ENCODE results near the gene RASL11B.
A peak's percentile ranks its signal among the peaks of the same experiment; 100 is the strongest.
"Not testable (repeated sequence)": the region's sequence is repeated elsewhere in the genome, so short reads cannot be mapped to it uniquely, and the experiment has no call there.

The RASL11B gene, protein sequence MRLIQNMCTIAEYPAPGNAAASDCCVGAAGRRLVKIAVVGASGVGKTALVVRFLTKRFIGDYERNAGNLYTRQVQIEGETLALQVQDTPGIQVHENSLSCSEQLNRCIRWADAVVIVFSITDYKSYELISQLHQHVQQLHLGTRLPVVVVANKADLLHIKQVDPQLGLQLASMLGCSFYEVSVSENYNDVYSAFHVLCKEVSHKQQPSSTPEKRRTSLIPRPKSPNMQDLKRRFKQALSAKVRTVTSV

DNA sequence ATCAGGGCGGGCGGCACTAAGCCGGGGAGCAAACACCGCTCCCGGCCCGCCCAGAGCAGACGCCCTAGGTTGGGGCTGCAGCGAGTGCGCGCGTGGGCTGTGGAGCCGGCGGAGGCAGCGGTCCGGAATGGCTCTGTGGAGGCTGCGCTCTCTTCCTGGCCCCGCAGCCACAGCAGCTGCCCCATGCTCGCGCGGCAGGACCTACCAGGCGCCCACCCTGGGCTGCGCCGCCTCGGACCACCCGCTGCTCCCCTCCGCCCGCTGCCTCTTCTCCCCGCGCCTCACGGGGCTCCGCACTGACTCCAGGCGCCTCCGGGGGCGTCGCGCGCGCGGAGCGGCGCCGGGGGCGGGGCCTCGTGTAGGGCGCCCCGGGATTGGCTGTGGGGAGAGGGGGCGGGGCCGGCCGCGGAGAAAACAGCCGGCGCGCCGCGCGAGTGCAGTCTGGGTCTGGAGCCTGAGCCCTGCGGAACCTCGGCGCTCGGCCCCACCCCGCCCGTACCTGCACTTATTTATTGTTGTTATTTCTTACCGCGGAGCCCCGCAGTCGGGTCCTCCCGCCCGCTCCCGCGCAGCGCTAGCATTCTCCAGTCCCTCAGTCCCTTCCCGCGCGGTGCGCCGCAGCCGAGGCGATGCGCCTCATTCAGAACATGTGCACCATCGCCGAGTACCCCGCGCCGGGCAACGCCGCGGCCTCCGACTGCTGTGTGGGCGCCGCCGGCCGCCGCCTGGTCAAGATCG lies at the start of gene RASL11B:
Gene RASL11B (plus strand): TSS at position 439 of the 738 bp plus-strand sequence. CDS start 191 bp downstream, at position 630.
- DNase-seq, result peak; percentile 56

DNA sequence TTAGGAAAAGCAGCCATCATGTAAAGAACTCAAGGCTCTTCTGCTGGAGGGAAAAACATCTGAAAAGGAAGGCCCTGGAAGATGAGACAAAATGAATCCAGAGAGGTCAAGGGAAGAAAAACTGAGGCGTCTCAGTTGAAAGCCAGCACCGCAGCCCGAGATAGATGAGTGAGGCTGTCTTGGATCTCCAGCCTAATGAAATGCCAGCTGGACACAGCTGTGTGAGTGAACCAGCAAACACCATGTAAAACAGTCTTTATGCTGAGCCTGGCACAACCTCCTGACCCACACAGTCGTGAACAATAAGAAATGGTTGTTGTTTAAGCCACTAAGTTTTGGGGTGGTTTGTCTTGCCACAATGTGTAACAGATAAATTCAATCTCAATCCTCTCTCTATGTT lies 48.6 kb upstream of the RASL11B start:
- no peak for DNase-seq

DNA sequence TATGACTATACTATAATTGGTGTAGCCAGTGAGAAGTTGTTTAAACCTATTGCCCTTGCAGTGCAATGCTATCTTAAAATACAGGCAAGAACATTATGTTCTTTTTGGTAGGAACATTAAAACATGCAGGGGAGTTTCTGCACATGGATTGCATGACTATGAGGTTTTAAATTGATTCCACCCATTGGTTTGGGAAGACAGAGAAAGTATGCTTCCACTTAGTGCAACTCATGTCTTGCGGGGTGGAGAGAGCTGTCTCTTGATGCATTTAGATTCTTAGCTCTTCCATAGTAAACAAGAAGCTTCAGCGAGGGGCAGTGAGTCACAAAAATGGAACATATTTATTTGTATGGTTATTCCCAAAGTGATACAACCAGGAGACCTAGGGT lies 39.5 kb upstream of the RASL11B start:
- DNase-seq, result no peak

DNA sequence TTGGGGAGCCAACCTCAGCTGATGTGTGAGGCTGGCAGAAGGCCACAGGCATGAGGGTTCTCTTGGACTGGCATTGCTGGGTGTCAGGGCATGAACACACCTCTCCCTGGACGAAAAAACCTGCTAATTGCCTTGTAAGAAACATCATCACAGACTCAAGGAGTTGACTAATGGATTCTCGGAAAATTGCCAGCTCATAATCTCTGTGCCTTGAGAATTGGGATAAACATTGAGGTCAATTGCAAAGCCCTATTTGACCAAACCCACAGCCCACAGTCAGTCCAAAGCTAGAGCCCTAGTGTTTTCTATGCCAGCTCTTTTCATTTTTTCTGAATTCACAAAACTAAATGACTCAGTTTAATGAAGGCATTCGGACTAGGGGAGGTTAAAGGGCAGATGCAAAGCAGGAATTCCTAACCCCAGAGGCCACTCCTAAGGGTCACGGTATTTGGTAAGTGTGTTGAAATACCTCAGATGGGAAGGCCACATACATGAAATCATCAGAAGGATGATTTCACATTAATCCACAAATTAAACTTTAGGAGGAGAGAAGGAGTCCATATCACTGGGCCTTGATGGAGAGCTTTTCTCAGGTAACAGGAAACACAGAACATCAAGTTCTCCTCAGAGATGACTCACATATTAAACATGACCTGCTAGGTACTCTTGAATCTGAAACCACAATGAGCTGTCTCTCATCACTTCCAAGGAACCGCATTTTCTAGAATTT lies 39.0 kb upstream of the RASL11B start:
- no peak for DNase-seq

DNA sequence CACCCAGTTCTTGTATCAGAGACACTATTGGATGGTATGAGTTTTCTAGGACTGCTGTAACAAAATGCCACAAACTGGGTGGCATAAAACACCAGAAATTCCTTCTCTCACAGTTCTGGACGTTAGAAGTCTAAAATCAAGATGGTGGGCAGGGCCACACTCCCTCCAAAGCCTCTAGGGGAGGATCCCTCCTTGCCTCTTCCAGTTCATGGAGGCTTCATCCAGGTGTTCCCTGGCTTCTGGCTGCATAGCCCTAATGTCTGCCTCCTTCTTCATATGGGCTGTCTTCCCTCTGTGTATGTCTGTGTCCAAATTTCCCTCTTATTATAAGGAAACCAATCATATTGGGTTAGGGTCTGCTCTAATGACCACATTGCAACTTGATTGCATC lies 38.4 kb upstream of the RASL11B start:
- no peak for DNase-seq

DNA sequence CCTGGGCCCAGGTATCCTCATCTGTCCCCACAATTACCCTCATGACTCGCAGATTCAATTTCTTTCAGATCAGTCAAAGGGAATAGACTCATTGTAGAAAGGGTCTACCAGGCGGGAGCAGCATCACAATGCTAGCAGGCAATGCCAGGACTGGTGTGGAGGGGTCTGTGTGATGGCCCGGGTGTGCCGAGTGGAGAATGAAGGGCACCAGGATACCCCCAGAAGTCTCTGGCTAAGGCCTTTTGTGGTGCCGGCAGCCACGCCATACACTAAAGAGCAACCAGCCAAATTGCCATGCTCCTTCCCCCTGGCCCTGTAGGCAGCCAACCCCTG lies 37.9 kb upstream of the RASL11B start:
- no peak for DNase-seq

DNA sequence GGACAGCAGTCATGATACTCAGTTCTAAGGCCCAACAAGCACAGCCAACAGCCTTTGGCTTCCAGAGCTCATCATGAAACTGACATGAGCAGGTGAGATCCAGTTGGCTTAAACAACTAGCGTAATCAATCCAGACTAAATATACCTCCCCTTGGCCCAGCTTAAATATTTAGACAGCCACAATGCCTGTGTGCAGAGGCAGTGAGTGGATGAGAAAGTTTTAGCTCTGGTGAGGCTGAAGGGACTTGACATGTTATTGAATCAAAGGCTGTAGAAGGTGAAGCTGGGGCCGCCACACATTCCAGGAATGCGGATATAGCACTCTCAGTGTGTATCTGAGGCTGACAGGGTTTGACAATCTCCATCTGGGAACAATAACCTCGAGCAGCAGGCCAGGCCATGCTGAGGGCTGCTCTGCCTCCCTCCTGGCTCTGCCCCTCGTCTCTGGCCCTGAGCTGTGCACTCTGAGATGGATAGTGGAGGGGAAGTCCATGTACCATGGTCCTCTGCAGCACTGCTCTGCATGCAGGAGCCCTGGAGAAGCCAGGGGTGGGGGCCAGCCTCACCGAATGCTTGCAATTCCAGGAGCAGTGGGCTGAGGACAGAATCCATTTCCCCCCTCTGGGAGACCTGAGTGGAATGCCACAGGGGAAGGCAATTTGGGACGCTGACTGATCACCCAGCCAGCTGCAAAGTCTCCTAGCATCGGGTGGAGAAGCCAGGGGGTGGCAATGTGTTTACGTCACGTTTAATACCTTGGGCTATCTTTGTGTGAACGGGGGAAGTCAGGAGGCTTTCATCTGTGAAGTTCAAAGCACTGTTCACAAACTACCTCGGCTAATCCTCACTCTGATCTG lies 37.3 kb upstream of the RASL11B start:
- DNase-seq, result no peak

DNA sequence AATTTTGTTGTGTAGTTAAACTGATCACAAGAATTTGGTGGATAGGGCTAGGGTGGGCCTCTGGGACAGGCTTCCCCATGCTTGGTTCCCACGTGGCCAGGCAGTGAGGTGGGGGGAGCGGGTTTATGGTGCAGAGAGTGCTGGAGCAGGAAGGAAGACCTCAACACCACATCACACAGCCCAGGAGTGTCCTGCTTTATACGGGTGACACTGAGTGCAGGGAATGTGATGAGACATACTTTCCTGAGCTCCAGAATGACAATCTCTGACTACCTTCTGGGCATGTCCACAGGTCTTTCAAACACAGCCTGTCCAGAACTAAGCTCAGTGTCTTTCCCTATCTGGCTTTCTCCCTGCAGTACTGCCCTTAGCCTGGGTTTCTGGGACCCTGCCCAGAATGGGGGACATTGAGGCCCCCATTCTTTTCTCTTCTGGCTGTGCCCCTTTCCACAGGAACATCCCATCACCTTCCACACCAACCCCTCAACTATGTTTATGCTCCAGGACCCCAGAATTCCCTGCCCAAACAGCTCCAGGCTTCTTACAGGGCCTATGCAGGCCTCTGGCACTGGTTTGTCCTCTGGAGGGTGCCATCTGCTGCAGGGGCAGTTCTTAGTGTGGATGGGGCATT lies 36.5 kb upstream of the RASL11B start:
- no peak for DNase-seq

DNA sequence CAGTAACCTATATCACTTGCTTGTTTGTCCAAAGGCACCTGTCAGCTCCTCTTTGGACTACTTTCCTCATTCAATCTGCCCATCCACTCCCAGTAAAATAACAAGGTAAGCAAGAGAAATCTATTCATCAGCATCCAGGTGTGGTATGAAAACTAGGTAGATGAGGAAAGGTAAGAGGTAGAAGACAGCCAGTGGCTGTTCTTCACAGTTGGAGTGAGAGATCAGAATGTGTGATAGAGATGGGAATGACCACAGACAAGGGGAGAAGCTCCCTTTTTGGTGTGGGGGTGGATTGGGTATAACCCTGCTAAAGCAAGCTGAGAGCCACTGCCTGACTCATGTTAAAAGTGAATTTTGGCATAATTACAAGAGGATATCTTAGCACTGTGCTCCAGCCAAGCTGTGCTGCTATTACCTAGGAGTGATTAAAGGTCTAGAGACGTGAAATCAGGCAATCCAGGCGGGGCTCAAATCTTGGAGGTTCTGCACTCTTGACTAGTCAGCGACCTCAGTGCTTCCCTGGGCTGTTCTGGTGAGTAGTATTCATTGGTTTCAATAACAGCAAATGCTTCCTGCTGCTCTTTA lies 28.1 kb upstream of the RASL11B start:
- no peak for DNase-seq

DNA sequence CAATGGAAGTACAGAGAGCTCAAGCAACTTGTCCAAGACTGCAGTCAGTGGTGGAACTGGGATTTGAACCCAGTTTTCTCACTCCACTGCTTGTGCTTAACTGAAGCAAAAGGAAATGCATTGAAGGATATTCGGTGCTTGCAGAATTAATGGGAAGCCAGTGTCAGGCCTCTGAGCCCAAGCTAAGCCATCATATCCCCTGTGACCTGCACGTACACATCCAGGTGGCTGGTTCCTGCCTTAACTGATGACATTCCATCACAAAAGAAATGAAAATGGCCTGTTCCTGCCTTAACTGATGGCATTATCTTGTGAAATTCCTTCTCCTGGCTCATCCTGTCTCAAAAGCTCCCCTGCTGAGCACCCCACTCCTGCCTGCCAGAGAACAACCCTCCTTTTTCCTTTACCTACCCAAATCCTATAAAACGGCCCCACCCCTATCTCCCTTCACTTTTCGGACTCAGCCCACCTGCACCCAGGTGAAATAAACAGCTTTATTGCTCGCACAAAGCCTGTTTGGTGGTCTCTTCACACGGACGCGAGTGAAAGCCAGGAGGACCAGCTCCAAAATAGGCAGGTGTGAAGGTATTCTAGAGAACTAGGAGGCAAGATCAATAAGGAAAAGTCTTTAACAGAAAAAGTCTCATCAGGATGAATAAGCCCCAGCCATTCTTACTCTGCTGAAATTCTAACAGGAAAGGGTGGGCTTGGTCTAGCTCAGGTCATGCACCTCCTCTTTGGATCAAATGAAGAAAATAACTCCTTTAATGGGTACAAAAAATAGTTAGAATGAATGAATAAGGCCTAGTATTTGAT lies 27.3 kb upstream of the RASL11B start:
- not testable (repeated sequence) for DNase-seq

DNA sequence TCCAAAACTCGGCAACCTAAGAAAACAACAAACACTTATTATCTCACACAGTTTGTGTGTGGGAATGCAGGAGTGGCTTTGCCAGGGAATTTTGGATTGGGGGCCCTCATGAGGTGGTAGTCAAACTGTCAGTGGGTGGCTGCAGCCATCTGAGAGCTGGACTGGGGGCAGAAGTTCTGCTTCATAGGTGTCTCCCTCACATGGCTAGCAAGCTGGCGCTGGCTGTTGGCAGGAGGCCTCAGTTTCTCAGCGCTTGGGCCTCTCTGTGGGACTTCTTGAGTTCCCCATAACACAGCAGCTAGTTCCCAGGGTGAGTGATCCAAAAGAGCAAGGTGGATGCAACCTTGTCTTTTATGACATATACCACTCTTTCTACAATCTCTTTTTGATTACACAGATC lies 26.0 kb upstream of the RASL11B start:
- DNase-seq, result no peak

DNA sequence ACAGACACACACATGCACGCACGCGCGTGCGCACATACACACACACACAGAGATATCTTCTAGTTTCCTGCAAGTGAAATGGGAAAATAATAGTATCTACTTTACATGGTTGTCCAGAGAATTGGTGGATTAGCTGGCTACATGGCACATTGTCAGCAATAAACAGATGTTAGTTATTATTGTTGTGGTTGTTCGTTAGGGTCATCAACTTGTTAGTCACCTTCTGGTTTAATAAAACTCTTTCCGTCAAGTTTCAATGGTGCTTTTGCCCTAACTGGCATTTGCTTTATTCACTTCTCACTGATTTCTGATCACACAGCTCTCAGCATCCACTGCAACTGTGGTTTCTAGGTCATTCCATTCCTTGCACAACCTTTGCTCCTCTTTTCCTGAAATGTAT lies 25.4 kb upstream of the RASL11B start:
- DNase-seq, result no peak

DNA sequence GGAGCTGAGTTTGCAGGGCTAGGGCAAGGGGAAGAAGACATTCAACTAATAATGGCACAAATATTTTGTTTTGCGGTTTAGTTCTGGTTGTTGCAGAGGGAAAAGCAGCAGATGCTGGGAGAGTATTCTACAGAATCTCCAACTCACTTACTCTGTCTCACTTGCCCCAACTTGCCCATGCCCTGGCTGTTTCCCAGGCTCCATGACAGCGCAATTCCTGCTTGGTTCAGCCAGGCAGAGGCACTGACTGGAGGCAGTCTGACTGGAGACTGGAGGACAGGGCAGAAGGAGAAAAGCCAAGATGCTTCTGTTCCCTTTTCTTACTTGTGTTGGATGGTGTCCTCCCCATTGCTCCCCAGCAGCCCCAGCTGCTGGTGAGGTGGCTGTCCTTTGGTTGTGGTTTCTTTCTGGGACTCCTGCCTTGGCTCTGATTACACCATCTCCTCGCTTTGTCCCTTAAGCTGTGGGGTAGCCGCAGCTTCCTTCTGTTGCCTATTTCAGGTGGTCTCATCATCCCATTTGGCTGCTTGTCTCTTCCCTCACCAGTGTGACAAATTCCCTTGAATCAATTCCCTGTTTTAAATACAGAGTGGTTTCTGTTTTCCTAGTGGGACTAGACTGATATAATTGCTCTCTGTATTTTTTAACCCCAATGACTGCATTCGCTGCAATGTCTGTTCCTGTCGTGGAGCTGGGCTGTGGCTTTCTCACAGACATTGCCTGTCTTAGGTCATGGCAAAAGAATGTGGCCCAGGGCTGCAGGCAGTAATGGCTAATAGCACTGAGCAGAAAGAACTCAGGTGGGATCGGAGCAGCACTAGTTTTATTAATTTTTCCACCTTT lies 24.2 kb upstream of the RASL11B start:
- DNase-seq, result peak; percentile 92

DNA sequence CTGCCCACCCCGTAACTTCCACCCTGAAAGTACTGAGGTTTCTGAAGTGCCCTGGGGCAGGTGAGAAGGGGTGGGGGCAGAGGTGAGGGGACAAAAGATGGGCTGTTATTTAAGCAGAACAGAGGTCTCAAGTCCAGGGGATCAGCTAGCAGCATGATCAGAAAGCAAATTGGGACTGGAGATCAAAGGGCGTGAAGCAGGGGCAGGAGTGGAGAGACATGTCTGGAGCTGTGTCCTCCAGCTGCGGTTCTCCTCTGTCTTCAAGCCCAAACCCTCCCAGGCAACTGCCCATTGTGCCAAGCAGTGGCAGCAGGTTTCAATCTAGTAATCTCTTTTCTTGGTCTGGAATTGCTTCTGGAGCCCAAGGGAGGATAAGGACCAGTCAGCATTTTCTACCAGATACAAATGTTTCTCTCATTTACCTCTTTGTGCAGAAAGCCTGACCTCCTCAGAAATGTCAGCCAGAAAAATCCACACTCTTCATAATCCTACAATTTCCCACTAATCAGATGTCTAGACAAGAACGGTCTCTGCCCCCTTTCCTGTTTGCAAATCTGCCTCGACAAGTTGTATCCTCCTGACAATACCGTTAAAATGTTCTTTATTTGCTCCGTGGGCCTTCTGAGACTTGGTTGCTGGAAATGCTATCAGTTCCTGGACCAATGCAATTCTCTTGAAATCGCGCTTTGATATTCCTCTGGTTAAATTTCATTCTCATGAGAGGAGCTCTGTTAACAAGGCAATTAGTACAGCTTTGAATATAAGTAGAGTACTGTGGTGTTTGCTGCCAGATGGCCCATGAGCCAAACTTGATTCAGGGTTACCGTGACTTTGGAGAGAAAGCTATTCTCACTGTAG lies 23.2 kb upstream of the RASL11B start:
- peak; percentile 92 for DNase-seq

DNA sequence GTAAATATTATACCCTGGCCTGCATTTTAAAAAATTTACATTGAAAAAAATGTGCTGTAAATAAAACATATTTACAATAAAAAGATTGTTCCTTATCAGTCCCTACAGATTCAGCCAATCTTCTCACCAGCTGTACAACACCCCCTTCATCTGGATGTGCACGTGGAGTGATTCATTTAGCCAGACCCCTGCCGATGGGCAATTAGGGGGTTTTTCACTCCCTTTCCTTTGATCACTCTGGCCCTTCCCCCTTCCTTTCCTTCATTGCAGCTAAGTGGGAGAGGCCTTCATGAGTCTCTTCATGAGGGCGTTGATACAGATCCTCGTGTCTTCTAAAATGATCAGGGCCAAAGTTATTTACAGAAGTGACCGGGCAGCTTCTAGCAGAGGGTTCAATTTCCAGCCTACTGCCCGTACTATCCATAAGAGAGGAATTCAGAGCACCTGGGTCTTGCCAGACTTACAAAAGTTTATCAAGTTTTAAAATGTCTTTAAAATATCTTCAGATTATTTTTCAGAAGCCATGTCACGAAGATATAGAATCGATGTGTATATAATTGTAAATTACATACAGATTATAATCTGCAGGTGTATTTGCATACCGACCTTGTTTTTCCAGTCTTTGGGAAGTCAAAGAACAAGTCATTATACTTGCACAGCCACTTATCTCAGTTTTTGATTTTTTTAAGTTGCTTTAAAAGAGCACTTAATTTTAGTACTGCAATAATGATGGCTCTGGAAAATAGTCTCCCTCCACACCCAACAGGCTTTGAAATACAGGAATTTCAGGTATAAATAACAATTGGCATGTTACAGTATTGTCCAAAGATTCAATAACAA lies 21.4 kb upstream of the RASL11B start:
- DNase-seq, result no peak

DNA sequence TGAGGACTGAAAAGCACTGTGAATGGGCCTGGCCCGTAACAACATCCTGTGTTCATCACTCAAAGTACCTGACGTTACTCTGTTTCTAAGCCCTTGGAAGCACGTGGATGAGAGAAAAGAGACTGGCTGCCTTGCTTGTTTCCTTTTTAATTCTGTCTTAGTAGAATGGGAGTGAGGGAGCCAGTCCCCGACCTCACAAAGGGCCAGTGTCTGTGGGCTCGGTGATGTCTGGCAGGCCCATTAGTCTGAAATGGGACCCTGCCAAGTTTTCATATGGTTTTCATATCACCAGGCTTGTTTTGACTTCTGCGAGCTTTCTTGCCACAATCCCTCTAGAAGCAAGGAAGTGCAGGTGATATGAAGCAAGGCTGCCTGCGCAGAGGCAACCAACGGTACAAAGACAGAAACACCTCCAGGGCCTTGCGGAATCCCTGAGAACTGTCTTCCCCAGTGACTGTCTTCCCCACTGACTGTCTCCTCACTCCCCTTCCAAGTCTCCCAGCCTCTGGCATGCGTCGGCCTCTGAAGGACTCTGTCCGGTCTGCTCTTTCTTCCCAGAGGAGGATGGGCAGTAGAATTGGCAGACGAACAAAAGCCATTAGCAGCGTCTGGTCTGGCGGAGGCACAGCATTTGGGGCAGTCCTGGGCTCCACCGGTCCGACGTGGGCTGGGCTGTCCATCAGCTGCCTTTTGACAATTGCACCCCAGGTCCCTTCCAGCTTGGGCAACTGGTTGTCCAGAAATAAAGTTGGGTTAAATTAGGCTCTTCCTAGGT lies 20.2 kb upstream of the RASL11B start:
- no peak for DNase-seq

DNA sequence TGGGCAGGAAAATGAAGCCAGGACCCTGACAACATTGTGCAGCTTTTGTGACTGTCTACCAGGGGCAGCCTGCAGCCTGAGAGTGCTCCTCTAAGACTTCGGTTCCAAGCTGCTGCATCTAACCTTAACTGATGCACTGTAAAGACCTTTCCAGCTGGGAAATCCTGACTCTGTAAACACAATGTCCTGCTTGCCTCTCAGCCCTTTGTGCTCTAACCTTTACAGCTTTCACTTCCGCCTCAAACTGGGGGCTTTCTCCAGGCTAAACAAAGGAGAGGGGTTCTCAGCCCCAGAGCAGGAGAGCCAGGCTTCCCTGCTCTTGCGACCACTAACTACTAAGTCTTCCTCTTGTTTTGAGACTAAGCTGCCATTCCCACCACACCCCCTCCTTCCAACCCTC lies 19.3 kb upstream of the RASL11B start:
- DNase-seq, result no peak

DNA sequence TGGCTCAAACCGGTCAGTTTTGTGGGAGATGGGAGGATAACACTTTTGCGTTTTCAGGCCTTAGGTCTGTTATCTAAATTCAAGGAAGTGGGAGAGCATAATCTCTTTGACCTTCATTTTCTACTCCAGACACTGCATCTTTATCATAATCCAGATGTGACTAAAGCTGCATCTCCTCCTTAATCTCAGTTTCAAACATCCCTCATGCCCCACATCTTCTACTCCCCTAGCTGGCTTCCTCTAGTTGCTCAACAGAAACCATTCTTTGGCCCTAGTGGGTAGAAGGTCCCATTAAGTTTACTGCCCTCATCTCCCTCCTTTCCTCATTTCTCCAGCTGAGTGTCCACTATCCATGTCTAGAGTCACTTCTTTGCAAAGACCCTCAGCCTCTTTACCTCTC lies 18.8 kb upstream of the RASL11B start:
- no peak for DNase-seq
